K562 (cell line): ENCODE results near the gene FOXA3. TPM values are rescaled to one million over a fixed set of nuclear protein-coding genes. Genes with fewer than 3 reads are reported as not detected.

Experiments
- ATAC-seq: fragments of 200-7000 bp; cut with Tn5 transposase; 3 replicates; pipeline ENCODE4 v1.9.1; 2020; ENCODE audit warnings: moderate library complexity
- BruUV-seq: library from RNA; stranded (reverse); fragments of 400-500 nt; replicated peaks from 2 replicates; lab custom pipeline; 2021; lab: Mats Ljungman, UMichigan
- CTCF ChIA-PET: fragments of 300-600 bp; formaldehyde crosslinking; extraction: SDS; loops from one replicate; lab custom pipeline; 2021; ENCODE audit warnings: low intra/inter-chr PET ratio; lab: Yijun Ruan, JAX
- POLR2A ChIA-PET: fragments of 300-600, 350-650 bp; sonication (Branson Sonifier 250); formaldehyde crosslinking; extraction: SDS; loops from one replicate; lab custom pipeline; 2021; ENCODE audit warnings: antibody characterized with exemption, inconsistent platforms; lab: Yijun Ruan, JAX
- DNase-seq, 4 experiments: peaks; one replicate each; pipeline versions ENCODE4 v3.0.0 to v3.0.0-alpha.2; 2011 to 2018; ENCODE audit warnings: low spot score in 3 of 4, mixed read lengths in 3 of 4; ENCODE audit errors: extremely low read depth in 1 of 4
- FAIRE-seq: peaks from 2 replicates; lab custom pipeline; 2011; peaks lifted over from hg19 to GRCh38; lab: Jason Lieb, UNC
- H2AFZ ChIP-seq: 2 replicates; pipeline ENCODE4 v1.6.0; 2011; ENCODE audit warnings: low read depth, low read length, control low read depth, inconsistent platforms
- H3K27ac ChIP-seq: fragments of 200-600 bp; 3 replicates; pipeline ENCODE4 v1.8.0; 2011; ENCODE audit warnings: low read depth, mild to moderate bottlenecking, control low read depth, inconsistent platforms, low read length, moderate library complexity, mixed read lengths; ENCODE audit errors: extremely low read depth
- H3K27me3 ChIP-seq, 2 experiments: fragments of 300-600 bp in 1 of 2; 2 replicates in 1 of 2; 3 replicates in 1 of 2; pipeline versions ENCODE4 v1.6.0 to v1.8.0; 2011; ENCODE audit warnings: inconsistent platforms in 2 of 2, low read length in 2 of 2, mild to moderate bottlenecking in 1 of 2, mixed read lengths in 1 of 2, moderate library complexity in 1 of 2; ENCODE audit not compliant: control insufficient read depth in 2 of 2, insufficient read depth in 2 of 2
- H3K36me3 ChIP-seq: fragments of 300-600 bp; 3 replicates; pipeline ENCODE4 v1.8.0; 2011; ENCODE audit warnings: mild to moderate bottlenecking, low read length, inconsistent platforms; ENCODE audit not compliant: control insufficient read depth, insufficient read depth
- H3K4me1 ChIP-seq, 2 experiments: fragments of 200-600 bp in 1 of 2; replicated peaks in 1 of 2; 2 replicates in 1 of 2; 3 replicates in 1 of 2; pipeline versions ENCODE4 v1.5.1 to v1.8.0; 2011; ENCODE audit warnings: inconsistent platforms in 2 of 2, low read length in 2 of 2, mild to moderate bottlenecking in 1 of 2, mixed read lengths in 1 of 2, moderate library complexity in 1 of 2; ENCODE audit not compliant: control insufficient read depth in 2 of 2, insufficient read depth in 2 of 2
- H3K4me2 ChIP-seq: 2 replicates; pipeline ENCODE4 v1.6.1; 2011; ENCODE audit warnings: low read length, control low read depth, inconsistent platforms, mixed read lengths; ENCODE audit not compliant: insufficient read depth
- H3K4me3 ChIP-seq: fragments of 200-600 bp; sonication (generic), shearing (Covaris generic); 2 replicates; pipeline ENCODE4 v1.5.1; 2016; ENCODE audit warnings: control low read depth, inconsistent platforms
- H3K79me2 ChIP-seq: fragments of 200-600 bp; 3 replicates; pipeline ENCODE4 v1.8.0; 2011; ENCODE audit warnings: low read length, inconsistent platforms; ENCODE audit not compliant: control insufficient read depth, insufficient read depth
- H3K9ac ChIP-seq, 2 experiments: 2 replicates each; pipeline versions ENCODE4 v1.6.0 to v1.6.1; 2011; ENCODE audit warnings: low read depth in 2 of 2, low read length in 2 of 2, control low read depth in 1 of 2, inconsistent platforms in 1 of 2, mild to moderate bottlenecking in 1 of 2, mixed read lengths in 1 of 2; ENCODE audit not compliant: insufficient read depth in 1 of 2
- H3K9me1 ChIP-seq: one replicate; pipeline ENCODE4 v1.6.0; 2011; ENCODE audit warnings: inconsistent platforms, mild to moderate bottlenecking, low read length, moderate library complexity; ENCODE audit not compliant: control insufficient read depth, insufficient read depth
- H3K9me3 ChIP-seq: replicated peaks from 2 replicates; pipeline ENCODE4 v1.5.1; 2011; ENCODE audit warnings: low read depth, low read length, inconsistent platforms; ENCODE audit not compliant: control insufficient read depth, insufficient read depth
- H4K20me1 ChIP-seq: replicated peaks from 2 replicates; pipeline ENCODE4 v1.6.1; 2011; ENCODE audit warnings: low read length, inconsistent platforms, mixed read lengths; ENCODE audit not compliant: control insufficient read depth, insufficient read depth
- CEBPG ChIP-seq, 3 experiments: fragments of 200-800 bp in 1 of 3; sonication (Bioruptor generic) in 1 of 3; sonication (generic) in 1 of 3; formaldehyde crosslinking in 1 of 3; IDR thresholded peaks in 2 of 3; conservative IDR thresholded peaks in 1 of 3; 2 replicates each; pipeline versions ENCODE4 v1.6.1 to v1.8.0; 2016 to 2022; ENCODE audit warnings: missing compliant biosample characterization in 2 of 3, missing genetic modification characterization in 2 of 3, mild to moderate bottlenecking in 1 of 3, missing genetic modification reagents in 1 of 3
- CHD4 ChIP-seq: fragments of 200-600 bp; sonication (generic); IDR thresholded peaks from 3 replicates; pipeline ENCODE4 v1.6.1; 2012; ENCODE audit warnings: low read depth, mild to moderate bottlenecking, mixed read lengths, low read length, inconsistent platforms; ENCODE audit not compliant: insufficient read depth, insufficient replicate concordance, poor library complexity, severe bottlenecking
- FOXK1 ChIP-seq: sonication (generic); formaldehyde crosslinking; IDR thresholded peaks from 2 replicates; pipeline ENCODE4 v1.8.0; 2022; ENCODE audit warnings: missing genetic modification reagents, mild to moderate bottlenecking, borderline replicate concordance
- GTF2A2 ChIP-seq: IDR thresholded peaks from 2 replicates; pipeline ENCODE4 v1.6.1; 2016; ENCODE audit warnings: mild to moderate bottlenecking, missing genetic modification characterization, missing compliant biosample characterization
- HNRNPL ChIP-seq: fragments of 200-400 bp; formaldehyde crosslinking; IDR thresholded peaks from 2 replicates; pipeline ENCODE4 v1.6.1; 2017; ENCODE audit warnings: low read depth, mild to moderate bottlenecking, low read length
- NRF1 ChIP-seq, 2 experiments: fragments of 450-650 bp; IDR thresholded peaks in 1 of 2; conservative IDR thresholded peaks in 1 of 2; 2 replicates each; pipeline ENCODE4 v1.6.1; 2014; ENCODE audit warnings: mild to moderate bottlenecking in 2 of 2
- PCBP2 ChIP-seq: fragments of 200-400 bp; formaldehyde crosslinking; IDR thresholded peaks from 2 replicates; pipeline ENCODE4 v1.6.1; 2018; ENCODE audit warnings: low read length, low read depth, mild to moderate bottlenecking, moderate library complexity; ENCODE audit not compliant: poor library complexity, severe bottlenecking
- RBM14 ChIP-seq: fragments of 200-400 bp; formaldehyde crosslinking; IDR thresholded peaks from 2 replicates; pipeline ENCODE4 v1.6.1; 2018; ENCODE audit warnings: low read depth, mild to moderate bottlenecking, low read length, moderate library complexity, borderline replicate concordance; ENCODE audit not compliant: insufficient read depth
- ZNF75A ChIP-seq: fragments of 450-650 bp; formaldehyde crosslinking; IDR thresholded peaks from 2 replicates; pipeline ENCODE4 v1.4.0; 2020; ENCODE audit warnings: mild to moderate bottlenecking
- ZNF76 ChIP-seq: fragments of 250-450 bp; sonication (Bioruptor Pico); IDR thresholded peaks from 2 replicates; pipeline ENCODE4 v1.4.0; 2020; ENCODE audit warnings: mild to moderate bottlenecking, moderate library complexity, borderline replicate concordance
- WGBS: fragments of 100-300 bp; shearing (Covaris generic); methylation state at CpG from one replicate; pipeline ENCODE4 v1.1.6; 2016; ENCODE audit warnings: low coverage, mixed read lengths; ENCODE audit not compliant: insufficient coverage; ENCODE audit errors: missing lambda C conversion rate; 5-methylcytosine and 5-hydroxymethylcytosine counted together
- in situ Hi-C: fragments of 300-500 bp; cut with MboI; formaldehyde crosslinking; loops from 4 replicates; pipeline ENCODE4 v1.15.0; 2018; ENCODE audit warnings: inconsistent platforms, mixed read lengths
- intact Hi-C: fragments of 100-400 bp; cut with micrococcal nuclease; formaldehyde crosslinking; loops from 2 replicates; pipeline ENCODE4 v1.14.2; 2022
- polyA plus RNA-seq, 8 experiments: library from polyadenylated mRNA; depleted of rRNA in 4 of 8; stranded (reverse) in 5 of 8; unstranded in 3 of 8; fragments of >200 nt; fragmentation: Nextera tagmentation in 2 of 8; fragmentation: Illumina TruSeq in 1 of 8; extraction: Ambion mirVana in 2 of 8; extraction: Trizol in 1 of 8; gene quantifications; 2 replicates each; pipeline versions ENCODE4 v1.2.1 to v1.2.3, GENCODE V29; 2011 to 2014; ENCODE audit warnings: inconsistent platforms in 1 of 8, missing spikeins in 1 of 8
- total RNA-seq, 7 experiments: library from RNA; depleted of rRNA in 6 of 7; stranded (reverse); fragments of >200 nt in 6 of 7; fragmentation: Illumina TruSeq in 2 of 7; extraction: Trizol in 2 of 7; gene quantifications; 2 replicates each; pipeline versions ENCODE4 v1.2.1 to v1.2.3, GENCODE V29; 2011 to 2021; ENCODE audit warnings: low replicate concordance in 1 of 7
- TF ChIP-seq, protein P1 (sequence below): sonication (generic); formaldehyde crosslinking; IDR thresholded peaks from 2 replicates; pipeline ENCODE4 v1.8.0; 2022; ENCODE audit warnings: missing genetic modification reagents, mild to moderate bottlenecking, moderate library complexity, borderline replicate concordance
- TF ChIP-seq, protein P2 (sequence below): sonication (generic); formaldehyde crosslinking; IDR thresholded peaks from 2 replicates; pipeline ENCODE4 v1.9.0; 2022; ENCODE audit warnings: mild to moderate bottlenecking, missing genetic modification reagents
- TF ChIP-seq, protein P3 (sequence below), 2 experiments: fragments of 450-650 bp in 1 of 2; sonication (generic) in 1 of 2; formaldehyde crosslinking in 1 of 2; IDR thresholded peaks in 1 of 2; conservative IDR thresholded peaks in 1 of 2; 2 replicates each; pipeline versions ENCODE4 v1.6.1 to v1.8.1; 2016 to 2023; ENCODE audit warnings: mild to moderate bottlenecking in 2 of 2, moderate library complexity in 2 of 2, inconsistent platforms in 1 of 2, missing genetic modification reagents in 1 of 2
- TF ChIP-seq, protein P4 (sequence below): fragments of 250-450 bp; sonication (Bioruptor Pico); IDR thresholded peaks from 2 replicates; pipeline ENCODE4 v1.8.0; 2022; ENCODE audit warnings: inconsistent platforms

FOXA3 gene
- total and polyA plus RNA-seq, 9 of the 15 experiments (the other 6 are each of a cell fraction or from before 2014, with no cell fraction given) = 1.3 to 15.5 (median 4.7) TPM

DNA sequence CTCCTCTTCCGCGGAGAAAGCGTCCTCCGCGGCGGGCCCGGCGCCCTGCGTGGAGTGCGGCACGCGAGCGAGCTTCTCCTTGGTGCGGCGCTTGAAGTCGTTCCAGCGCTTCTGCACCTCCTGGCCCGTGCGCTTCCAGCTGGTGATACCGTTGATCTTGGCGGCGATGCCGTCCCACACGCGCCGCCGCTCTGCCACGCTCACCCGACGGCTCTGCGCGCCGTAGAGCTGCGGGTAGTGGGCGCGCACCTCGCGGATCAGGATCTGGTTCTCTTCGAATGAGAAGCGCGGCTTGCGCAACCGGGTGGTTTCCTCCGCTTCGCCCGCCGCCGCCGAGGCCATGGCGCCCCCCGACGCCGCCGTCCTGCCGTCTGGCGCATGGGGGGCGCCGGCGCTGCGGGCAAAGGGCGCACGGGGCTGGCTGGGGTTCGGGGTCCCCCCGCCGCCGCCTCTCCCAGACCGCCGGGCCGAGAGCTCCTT lies 37.3 kb downstream of the FOXA3 start:
- WGBS = 92% methylated on average over 10 of the region's 69 CpGs
- H3K9me1 ChIP-seq = no peaks in the 10 kb centered on the region
- in situ Hi-C loops = no loop called here
- H3K4me3 ChIP-seq = peak overlapping the region; percentile 52
- H3K79me2 ChIP-seq = peaks cover 20% of the 10 kb centered on the region
- peaks cover 6 to 25% of the 10 kb centered on the region in 2 experiments; a peak in 4 of 5 replicates for H3K4me1 ChIP-seq
- no peak for ATAC-seq
- intact Hi-C loops = no loop called here
- H3K27me3 ChIP-seq = no peaks in the 10 kb centered on the region
- H2AFZ ChIP-seq = no peak overlapping the region
- CTCF ChIA-PET = no interaction called here
- BruUV-seq = no TSS peak
- DNase-seq = no peak
- H3K9me3 ChIP-seq = no peaks in the 10 kb centered on the region
- FAIRE-seq = no peak
- POLR2A ChIA-PET = interaction anchor here (1.0 to 1.7 kb wide), 2 partner anchors 10 to 14 kb away, joined by 3 to 4 read pairs; no protein-coding TSS in a partner anchor
- H3K36me3 ChIP-seq = peaks cover 29% of the 10 kb centered on the region
- H4K20me1 ChIP-seq = no peaks in the 10 kb centered on the region
- no peak overlapping the region for H3K4me2 ChIP-seq
- peak overlapping the region in 1 of 2 experiments; percentile 94; a peak in 3 of 4 replicates for H3K9ac ChIP-seq
- H3K27ac ChIP-seq = no peak overlapping the region
- TF ChIP-seq PCBP2 (no peak), CEBPG (CRISPR knock-in tag; IDR thresholded peaks at IDR 0.05) (peak; percentile 84), CEBPG (tag; conservative IDR thresholded peaks at IDR 0.05 in 1 of 2, IDR thresholded peaks at IDR 0.05 in 1 of 2) (peak; percentile 73 to 81), NRF1 (conservative IDR thresholded peaks at IDR 0.05 in 1 of 2, IDR thresholded peaks at IDR 0.05 in 1 of 2) (no peak), ZNF76 (CRISPR knock-in tag) (no peak), ZNF75A (no peak), FOXK1 (CRISPR knock-in tag) (no peak), GTF2A2 (tag) (no peak), CHD4 (no peak), HNRNPL (0 out of 2 replicates have a peak, but pooled peaks have one; percentile 27), RBM14 (0 out of 2 replicates have a peak, but pooled peaks have one; percentile 1)
- TF ChIP-seq, protein P1, sequence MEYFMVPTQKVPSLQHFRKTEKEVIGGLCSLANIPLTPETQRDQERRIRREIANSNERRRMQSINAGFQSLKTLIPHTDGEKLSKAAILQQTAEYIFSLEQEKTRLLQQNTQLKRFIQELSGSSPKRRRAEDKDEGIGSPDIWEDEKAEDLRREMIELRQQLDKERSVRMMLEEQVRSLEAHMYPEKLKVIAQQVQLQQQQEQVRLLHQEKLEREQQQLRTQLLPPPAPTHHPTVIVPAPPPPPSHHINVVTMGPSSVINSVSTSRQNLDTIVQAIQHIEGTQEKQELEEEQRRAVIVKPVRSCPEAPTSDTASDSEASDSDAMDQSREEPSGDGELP = 0 out of 2 replicates have a peak, but pooled peaks have one; percentile 37
- TF ChIP-seq, protein P2, sequence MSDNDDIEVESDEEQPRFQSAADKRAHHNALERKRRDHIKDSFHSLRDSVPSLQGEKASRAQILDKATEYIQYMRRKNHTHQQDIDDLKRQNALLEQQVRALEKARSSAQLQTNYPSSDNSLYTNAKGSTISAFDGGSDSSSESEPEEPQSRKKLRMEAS (CRISPR knock-in tag) = peak; percentile 45; the same call in 1 of the 2 replicates
- TF ChIP-seq, protein P3, sequence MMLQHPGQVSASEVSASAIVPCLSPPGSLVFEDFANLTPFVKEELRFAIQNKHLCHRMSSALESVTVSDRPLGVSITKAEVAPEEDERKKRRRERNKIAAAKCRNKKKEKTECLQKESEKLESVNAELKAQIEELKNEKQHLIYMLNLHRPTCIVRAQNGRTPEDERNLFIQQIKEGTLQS (IDR thresholded peaks at IDR 0.05) = peak; percentile 20; the same call in 1 of the 2 replicates
- TF ChIP-seq, protein P3 (CRISPR knock-in tag; conservative IDR thresholded peaks at IDR 0.05) = no peak
- TF ChIP-seq, protein P4, sequence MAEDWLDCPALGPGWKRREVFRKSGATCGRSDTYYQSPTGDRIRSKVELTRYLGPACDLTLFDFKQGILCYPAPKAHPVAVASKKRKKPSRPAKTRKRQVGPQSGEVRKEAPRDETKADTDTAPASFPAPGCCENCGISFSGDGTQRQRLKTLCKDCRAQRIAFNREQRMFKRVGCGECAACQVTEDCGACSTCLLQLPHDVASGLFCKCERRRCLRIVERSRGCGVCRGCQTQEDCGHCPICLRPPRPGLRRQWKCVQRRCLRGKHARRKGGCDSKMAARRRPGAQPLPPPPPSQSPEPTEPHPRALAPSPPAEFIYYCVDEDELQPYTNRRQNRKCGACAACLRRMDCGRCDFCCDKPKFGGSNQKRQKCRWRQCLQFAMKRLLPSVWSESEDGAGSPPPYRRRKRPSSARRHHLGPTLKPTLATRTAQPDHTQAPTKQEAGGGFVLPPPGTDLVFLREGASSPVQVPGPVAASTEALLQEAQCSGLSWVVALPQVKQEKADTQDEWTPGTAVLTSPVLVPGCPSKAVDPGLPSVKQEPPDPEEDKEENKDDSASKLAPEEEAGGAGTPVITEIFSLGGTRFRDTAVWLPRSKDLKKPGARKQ (CRISPR knock-in tag) = peak; percentile 91
